T-cell (primary cell): ENCODE results near the gene HES4. TPM values are rescaled to one million over a fixed set of nuclear protein-coding genes. Genes with fewer than 3 reads are reported as not detected.
A peak's percentile ranks its signal among the peaks of the same experiment; 100 is the strongest.

Experiments used
- ATAC-seq, 4 experiments: fragments of 200-7000 bp in 3 of 4; fragments of 150-1000 bp in 1 of 4; cut with Tn5 transposase; replicated peaks in 1 of 4; 1 replicate in 3 of 4; 2 replicates in 1 of 4; pipeline ENCODE4 v1.10.0; 2021; ENCODE audit warnings: moderate library complexity in 3 of 4, mild to moderate bottlenecking in 2 of 4, moderate number of reproducible peaks in 1 of 4
- CTCF ChIA-PET, 2 donors: fragments of 300-600 bp; sonication (Branson Sonifier 250); formaldehyde crosslinking; loops; one replicate each; lab custom pipeline; 2022; ENCODE audit warnings: antibody characterized with exemption in 2 of 2; lab: Charles Lee
- POLR2A ChIA-PET, 2 donors: fragments of 300-600 bp; sonication (Branson Sonifier 250); formaldehyde crosslinking; loops; one replicate each; lab custom pipeline; 2022; ENCODE audit warnings: antibody characterized with exemption in 2 of 2; lab: Charles Lee
- DNase-seq, 35 experiments: peaks; one replicate each; pipeline versions ENCODE4 v3.0.0 to v3.0.0-alpha.2; 2013 to 2023
- H3K27ac ChIP-seq: one replicate; pipeline ENCODE4 v1.5.1; 2013; ENCODE audit warnings: low read length
- H3K27me3 ChIP-seq, 2 experiments: replicated peaks in 1 of 2; 1 replicate in 1 of 2; 2 replicates in 1 of 2; pipeline versions ENCODE4 v1.6.1 to v1.7.0; 2013; ENCODE audit warnings: low read length in 1 of 2, mixed read lengths in 1 of 2; ENCODE audit not compliant: control insufficient read depth in 2 of 2, insufficient read depth in 2 of 2; ENCODE audit errors: extremely low read depth in 1 of 2
- H3K36me3 ChIP-seq, 2 donors: 1 replicate in 1 of 2; 2 replicates in 1 of 2; pipeline versions ENCODE4 v1.6.1 to v1.7.0; 2013; ENCODE audit warnings: low read length in 1 of 2; ENCODE audit not compliant: control insufficient read depth in 2 of 2, insufficient read depth in 1 of 2; ENCODE audit errors: extremely low read depth in 1 of 2
- H3K4me1 ChIP-seq, 2 experiments: 1 replicate in 1 of 2; 2 replicates in 1 of 2; pipeline versions ENCODE4 v1.6.1 to v1.7.0; 2013; ENCODE audit warnings: low read length in 2 of 2, mixed read lengths in 1 of 2; ENCODE audit not compliant: insufficient read depth in 2 of 2, control insufficient read depth in 1 of 2; ENCODE audit errors: extremely low read depth in 1 of 2
- H3K4me3 ChIP-seq, 2 donors: 1 replicate in 1 of 2; 2 replicates in 1 of 2; pipeline versions ENCODE4 v1.5.1 to v1.7.0; 2013; ENCODE audit warnings: mild to moderate bottlenecking in 2 of 2, low read length in 1 of 2, moderate library complexity in 1 of 2; ENCODE audit not compliant: control insufficient read depth in 1 of 2; ENCODE audit errors: extremely low read depth in 1 of 2
- H3K9me3 ChIP-seq: 2 replicates; pipeline ENCODE4 v1.7.0; 2013
- H3K27ac Mint-ChIP-seq, 2 donors: one replicate each; pipeline ENCODE4 v1.8.0; 2020 to 2021; ENCODE audit warnings: mild to moderate bottlenecking in 2 of 2, mixed read lengths in 2 of 2
- H3K27me3 Mint-ChIP-seq, 2 donors: one replicate each; pipeline ENCODE4 v1.8.0; 2021 to 2022; ENCODE audit warnings: mixed read lengths in 2 of 2
- H3K36me3 Mint-ChIP-seq: one replicate; pipeline ENCODE4 v1.8.0; 2021; ENCODE audit warnings: mixed read lengths
- H3K4me1 Mint-ChIP-seq, 3 donors: one replicate each; pipeline ENCODE4 v1.8.0; 2020 to 2022; ENCODE audit warnings: mixed read lengths in 3 of 3, mild to moderate bottlenecking in 1 of 3
- H3K4me3 Mint-ChIP-seq, 3 donors: one replicate each; pipeline ENCODE4 v1.8.0; 2020 to 2022; ENCODE audit warnings: mild to moderate bottlenecking in 3 of 3, mixed read lengths in 3 of 3, moderate library complexity in 3 of 3
- H3K9me3 Mint-ChIP-seq, 3 donors: one replicate each; pipeline ENCODE4 v1.8.0; 2020 to 2022; ENCODE audit warnings: mixed read lengths in 3 of 3
- WGBS: methylation state at CpG from one replicate; pipeline ENCODE4 v1.1.5; 2013; ENCODE audit warnings: missing lambda C conversion rate; ENCODE audit not compliant: insufficient coverage; 5-methylcytosine and 5-hydroxymethylcytosine counted together
- total RNA-seq, 35 experiments: library from RNA in 6 of 35; stranded (reverse) in 6 of 35; fragments of 120-200 nt in 1 of 35; gene quantifications; one replicate each; pipeline versions ENCODE4 v1.2.1 to v1.2.4 and lab custom pipeline; 2013 to 2026

HES4 gene
- total RNA-seq, 5 donors from 2014 or later (not counting 1 experiment from before 2014, with no cell fraction given): 1.5 to 11.9 (median 2.6) TPM

- Histone ChIP-seq H3K27me3 (peaks cover 0 to 88% of the 10 kb centered on the region in 2 experiments), H3K4me1 (peaks cover 0 to 40% of the 10 kb centered on the region in 2 experiments), H3K4me3 (no peak overlapping the region), H3K27ac (no peak overlapping the region), H3K36me3 (no peaks in the 10 kb centered on the region), H3K9me3 (no peaks in the 10 kb centered on the region)
- Mint-ChIP-seq H3K36me3 (no peaks in the 10 kb centered on the region), H3K27ac (no peak overlapping the region), H3K4me3 (peak overlapping the region in 1 of 3 donors; percentile 3), H3K27me3 (peaks cover 16 to 30% of the 10 kb centered on the region in 2 donors), H3K9me3 (no peaks in the 10 kb centered on the region), H3K4me1 (peaks cover 14 to 29% (median 23%) of the 10 kb centered on the region in 3 donors)
- ChIA-PET CTCF (no interaction called here), POLR2A (no interaction called here)
- WGBS: 85% methylated on average over 16 of the region's 19 CpGs
- DNase-seq: no peak
- ATAC-seq: no peak
Observed at GRCh38 chr1:1035291-1035943, 35.5 kb upstream of the HES4 start.

DNA sequence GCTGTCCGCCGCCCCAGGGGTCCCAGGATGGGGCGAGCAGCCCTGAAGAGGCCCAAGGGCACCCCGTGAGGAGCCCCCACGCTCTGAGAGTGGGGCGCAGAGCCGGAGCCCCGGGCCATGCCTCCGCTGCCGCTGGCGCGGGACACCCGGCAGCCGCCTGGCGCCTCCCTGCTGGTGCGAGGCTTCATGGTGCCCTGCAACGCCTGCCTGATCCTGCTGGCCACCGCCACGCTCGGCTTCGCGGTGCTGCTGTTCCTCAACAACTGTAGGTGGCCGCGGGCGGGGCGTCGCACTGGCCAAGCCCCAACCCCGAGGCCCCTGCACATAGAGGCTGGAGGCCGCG lies 34.5 kb upstream of the HES4 start:
- no peak overlapping the region for H3K27ac Mint-ChIP-seq
- H3K9me3 Mint-ChIP-seq: no peaks in the 10 kb centered on the region
- CTCF ChIA-PET: no interaction called here

GRCh38 chr1:1033731-1034438 lies 34.0 kb upstream of the HES4 start:
- no peak overlapping the region for H3K27ac Mint-ChIP-seq
- Histone ChIP-seq H3K27me3 (peaks cover 0 to 76% of the 10 kb centered on the region in 2 experiments), H3K9me3 (no peaks in the 10 kb centered on the region), H3K4me1 (peaks cover 0 to 24% of the 10 kb centered on the region in 2 experiments), H3K27ac (no peak overlapping the region), H3K4me3 (peak overlapping the region in 1 of 2 donors; percentile 32), H3K36me3 (no peaks in the 10 kb centered on the region)
- 2% methylated on average over 67 of the region's 71 CpGs for WGBS
- H3K36me3 Mint-ChIP-seq: no peaks in the 10 kb centered on the region
- ATAC-seq (peak in 3 of 4 experiments; percentile 1 to 21 (median 18)), DNase-seq (peak in 1 of 35 experiments; percentile 35)
- ChIA-PET CTCF (interaction anchor here in 1 of 2 donors (0.5 kb wide), 1 partner anchor 14 kb away, joined by 4 read pairs; the partner anchor contains the start of gene AGRN), POLR2A (no interaction called here)
- H3K4me3 Mint-ChIP-seq: peak overlapping the region in 2 of 3 donors; percentile 41 to 59
- no peaks in the 10 kb centered on the region for H3K9me3 Mint-ChIP-seq
- H3K27me3 Mint-ChIP-seq: peaks cover 16 to 30% of the 10 kb centered on the region in 2 donors
- peaks cover 6 to 17% (median 13%) of the 10 kb centered on the region in 3 donors for H3K4me1 Mint-ChIP-seq

More for the DNA sequence above, 34.5 kb upstream of the HES4 start:
- ATAC-seq: no peak
- no peaks in the 10 kb centered on the region for H3K9me3 ChIP-seq
- 46% methylated on average over 30 of the region's 30 CpGs for WGBS
- POLR2A ChIA-PET: no interaction called here
- DNase-seq: no peak
- H3K4me3 ChIP-seq: peak overlapping the region in 1 of 2 donors; percentile 25
- H3K4me1 ChIP-seq: peaks cover 0 to 30% of the 10 kb centered on the region in 2 experiments
- Mint-ChIP-seq H3K36me3 (no peaks in the 10 kb centered on the region), H3K4me1 (peaks cover 9 to 23% (median 18%) of the 10 kb centered on the region in 3 donors), H3K4me3 (peak overlapping the region; percentile 31 to 64 (median 59)), H3K27me3 (peaks cover 16 to 30% of the 10 kb centered on the region in 2 donors)
- H3K27ac ChIP-seq: no peak overlapping the region
- H3K27me3 ChIP-seq: peaks cover 0 to 81% of the 10 kb centered on the region in 2 experiments
- no peaks in the 10 kb centered on the region for H3K36me3 ChIP-seq

GRCh38 chr1:1033009-1033587 lies 33.2 kb upstream of the HES4 start:
- Histone ChIP-seq H3K27me3 (peaks cover 0 to 68% of the 10 kb centered on the region in 2 experiments), H3K36me3 (no peaks in the 10 kb centered on the region), H3K4me3 (peak overlapping the region; percentile 32 to 33), H3K27ac (no peak overlapping the region), H3K4me1 (peaks cover 0 to 21% of the 10 kb centered on the region in 2 experiments), H3K9me3 (no peaks in the 10 kb centered on the region)
- POLR2A ChIA-PET: no interaction called here
- H3K27me3 Mint-ChIP-seq: peaks cover 10 to 24% of the 10 kb centered on the region in 2 donors
- no peaks in the 10 kb centered on the region for H3K36me3 Mint-ChIP-seq
- ATAC-seq (peak; percentile 85 to 95 (median 88)), DNase-seq (peak; percentile 58 to 89 (median 78))
- peak overlapping the region; percentile 49 to 73 (median 53) for H3K4me3 Mint-ChIP-seq
- under 1% methylated on average over 69 of the region's 73 CpGs for WGBS
- no peak overlapping the region for H3K27ac Mint-ChIP-seq
- CTCF ChIA-PET: interaction anchor here in 1 of 2 donors (0.5 kb wide), 1 partner anchor 13 kb away, joined by 4 read pairs; the partner anchor contains the start of gene AGRN
- no peaks in the 10 kb centered on the region for H3K9me3 Mint-ChIP-seq
- H3K4me1 Mint-ChIP-seq: peaks cover 3 to 11% (median 7%) of the 10 kb centered on the region in 3 donors

DNA sequence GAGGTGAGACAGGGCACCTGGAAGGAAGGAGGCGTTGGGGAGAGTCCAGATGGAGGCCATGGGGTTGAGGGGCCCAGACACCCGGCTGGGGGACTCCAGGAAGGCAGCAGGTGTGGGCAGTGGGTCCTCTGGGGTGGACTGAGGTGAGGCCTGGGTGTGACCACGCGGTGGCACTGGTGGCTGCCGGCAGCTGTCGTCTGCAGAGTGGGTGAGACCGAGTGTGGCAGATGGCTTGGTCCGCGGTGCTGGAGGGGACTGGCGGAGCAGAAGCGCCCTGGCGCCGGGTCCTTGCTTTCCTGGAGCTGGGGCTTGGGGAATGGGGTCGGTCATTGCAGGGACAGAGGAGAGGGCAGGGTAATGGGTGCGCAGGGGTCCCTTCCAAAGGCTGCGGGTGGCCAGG lies 32.5 kb upstream of the HES4 start:
- no peak for DNase-seq
- H3K4me1 Mint-ChIP-seq: peaks cover 3 to 9% (median 7%) of the 10 kb centered on the region in 3 donors
- H3K4me1 ChIP-seq: peaks cover 0 to 21% of the 10 kb centered on the region in 2 experiments
- 36% methylated on average over 14 of the region's 16 CpGs for WGBS
- peak overlapping the region in 1 of 2 donors; percentile 19 for H3K27ac Mint-ChIP-seq
- H3K4me3 ChIP-seq: peak overlapping the region in 1 of 2 donors; percentile 32
- H3K36me3 ChIP-seq: no peaks in the 10 kb centered on the region
- ChIA-PET POLR2A (no interaction called here), CTCF (no interaction called here)
- ATAC-seq: no peak
- no peaks in the 10 kb centered on the region for H3K36me3 Mint-ChIP-seq
- H3K27ac ChIP-seq: no peak overlapping the region
- H3K27me3 ChIP-seq: peaks cover 0 to 63% of the 10 kb centered on the region in 2 experiments
- H3K4me3 Mint-ChIP-seq: peak overlapping the region; percentile 25 to 73 (median 39)
- H3K27me3 Mint-ChIP-seq: peaks cover 10 to 22% of the 10 kb centered on the region in 2 donors
- no peaks in the 10 kb centered on the region for H3K9me3 Mint-ChIP-seq
- H3K9me3 ChIP-seq: no peaks in the 10 kb centered on the region

DNA sequence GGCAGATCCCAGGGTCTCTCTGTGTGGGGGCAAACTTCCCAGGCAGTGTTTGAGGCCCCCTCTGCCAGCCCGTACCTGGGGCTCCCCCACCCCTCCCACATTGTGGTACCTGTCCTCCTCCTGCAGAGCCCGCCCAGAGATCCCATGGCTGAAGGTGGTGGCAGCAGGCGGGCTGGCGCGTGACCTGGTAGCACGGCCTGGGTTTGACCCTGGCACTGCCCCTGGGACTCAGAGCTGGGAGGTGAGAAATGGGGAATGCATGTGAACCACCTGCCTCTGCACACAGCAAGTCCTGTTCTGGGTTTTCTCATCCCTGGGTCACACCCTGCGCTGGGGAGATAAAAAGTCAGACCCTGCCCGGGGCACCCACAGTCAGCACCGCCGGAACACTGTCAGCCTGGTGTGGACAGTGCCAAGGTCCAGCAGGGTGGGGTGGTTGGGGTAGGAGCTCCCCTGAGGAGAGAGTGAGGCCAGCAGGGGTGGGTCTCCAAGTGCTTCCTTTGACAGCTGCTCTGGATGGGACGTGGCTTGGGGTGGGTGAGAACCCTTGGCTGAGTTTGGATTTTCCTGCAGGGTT lies 31.9 kb upstream of the HES4 start:
- Histone ChIP-seq H3K27me3 (peaks cover 0 to 56% of the 10 kb centered on the region in 2 experiments), H3K27ac (no peak overlapping the region), H3K4me1 (peaks cover 0 to 21% of the 10 kb centered on the region in 2 experiments), H3K9me3 (no peaks in the 10 kb centered on the region), H3K4me3 (no peak overlapping the region), H3K36me3 (no peaks in the 10 kb centered on the region)
- H3K4me1 Mint-ChIP-seq: peaks cover 3 to 9% (median 7%) of the 10 kb centered on the region in 3 donors
- POLR2A ChIA-PET: no interaction called here
- peak overlapping the region; percentile 25 to 73 (median 39) for H3K4me3 Mint-ChIP-seq
- H3K27ac Mint-ChIP-seq: no peak overlapping the region
- ATAC-seq: no peak
- no peaks in the 10 kb centered on the region for H3K9me3 Mint-ChIP-seq
- CTCF ChIA-PET: no interaction called here
- DNase-seq: no peak
- H3K36me3 Mint-ChIP-seq: no peaks in the 10 kb centered on the region
- WGBS: 80% methylated on average over 4 of the region's 11 CpGs
- peaks cover 10 to 21% of the 10 kb centered on the region in 2 donors for H3K27me3 Mint-ChIP-seq
